Liver (tissue), 9 donors: ENCODE measurements around the gene SLC25A26. TPM values are rescaled to one million over a fixed set of nuclear protein-coding genes. Genes with fewer than 3 reads are reported as not detected.

Experiments
- DNase-seq: peaks from one replicate; pipeline ENCODE4 v3.0.0-alpha.2; 2017; ENCODE audit warnings: low spot score
- H3K27ac ChIP-seq, 2 donors: one replicate each; pipeline ENCODE4 v1.7.0; 2013; ENCODE audit warnings: inconsistent platforms in 2 of 2, low read length in 2 of 2, control low read depth in 1 of 2, low read depth in 1 of 2, mild to moderate bottlenecking in 1 of 2
- H3K27me3 ChIP-seq, 4 donors: one replicate each; pipeline versions ENCODE4 v1.6.1 to v1.7.0; 2013; ENCODE audit warnings: low read length in 3 of 4, inconsistent platforms in 1 of 4, mild to moderate bottlenecking in 1 of 4, moderate library complexity in 1 of 4; ENCODE audit not compliant: control insufficient read depth in 4 of 4, insufficient read depth in 4 of 4
- H3K36me3 ChIP-seq, 4 donors: one replicate each; pipeline versions ENCODE4 v1.6.1 to v1.7.0; 2013; ENCODE audit warnings: low read length in 3 of 4, mild to moderate bottlenecking in 3 of 4, low read depth in 1 of 4, moderate library complexity in 1 of 4; ENCODE audit not compliant: control insufficient read depth in 4 of 4, insufficient read depth in 3 of 4
- H3K4me1 ChIP-seq, 4 donors: one replicate each; pipeline versions ENCODE4 v1.6.1 to v1.7.0; 2013; ENCODE audit warnings: low read length in 3 of 4, mild to moderate bottlenecking in 3 of 4, moderate library complexity in 1 of 4; ENCODE audit not compliant: control insufficient read depth in 4 of 4, insufficient read depth in 4 of 4
- H3K4me3 ChIP-seq, 3 donors: one replicate each; pipeline versions ENCODE4 v1.6.1 to v1.7.0; 2013; ENCODE audit warnings: low read length in 3 of 3, control low read depth in 1 of 3, low read depth in 1 of 3, mild to moderate bottlenecking in 1 of 3
- H3K9ac ChIP-seq, 2 donors: one replicate each; pipeline ENCODE4 v1.7.0; 2013; ENCODE audit warnings: low read length in 2 of 2, mild to moderate bottlenecking in 2 of 2, moderate library complexity in 2 of 2, control low read depth in 1 of 2, low read depth in 1 of 2
- H3K9me3 ChIP-seq, 4 donors: one replicate each; pipeline versions ENCODE4 v1.6.1 to v1.7.0; 2013; ENCODE audit warnings: low read length in 3 of 4; ENCODE audit not compliant: control insufficient read depth in 4 of 4
- ATF3 ChIP-seq: IDR thresholded peaks from 2 replicates; pipeline ENCODE4 v1.6.1; 2016; ENCODE audit warnings: antibody characterized with exemption
- CTCF ChIP-seq: fragments of 150-350 bp; IDR thresholded peaks from 2 replicates; pipeline ENCODE4 v1.5.1; 2017; ENCODE audit warnings: improper control_type of control experiment, low read depth, low read length; ENCODE audit not compliant: missing input control
- EGR1 ChIP-seq, 2 donors: IDR thresholded peaks; 2 replicates each; pipeline ENCODE4 v1.6.1; 2016 to 2018; ENCODE audit warnings: antibody characterized with exemption in 2 of 2, low read depth in 2 of 2
- FOXA1 ChIP-seq: IDR thresholded peaks from 2 replicates; pipeline ENCODE4 v1.6.1; 2016; ENCODE audit warnings: antibody characterized with exemption
- FOXA2 ChIP-seq: IDR thresholded peaks from 2 replicates; pipeline ENCODE4 v1.6.1; 2016; ENCODE audit warnings: antibody characterized with exemption
- GABPA ChIP-seq, 2 donors: IDR thresholded peaks in 1 of 2; conservative IDR thresholded peaks in 1 of 2; 2 replicates each; pipeline ENCODE4 v1.6.1; 2016; ENCODE audit warnings: antibody characterized with exemption in 2 of 2, mild to moderate bottlenecking in 1 of 2, moderate library complexity in 1 of 2
- HNF4A ChIP-seq, 2 donors: conservative IDR thresholded peaks; 2 replicates each; pipeline ENCODE4 v1.6.1; 2016; ENCODE audit warnings: antibody characterized with exemption in 2 of 2, mild to moderate bottlenecking in 2 of 2
- HNF4G ChIP-seq: IDR thresholded peaks from 2 replicates; pipeline ENCODE4 v1.6.1; 2016; ENCODE audit warnings: antibody characterized with exemption
- JUND ChIP-seq, 2 donors: IDR thresholded peaks; 2 replicates each; pipeline ENCODE4 v1.6.1; 2016; ENCODE audit warnings: antibody characterized with exemption in 2 of 2
- NR2F2 ChIP-seq: IDR thresholded peaks from 2 replicates; pipeline ENCODE4 v1.6.1; 2016; ENCODE audit warnings: antibody characterized with exemption
- RAD21 ChIP-seq, 2 donors: IDR thresholded peaks; 2 replicates each; pipeline ENCODE4 v1.6.1; 2016; ENCODE audit warnings: antibody characterized with exemption in 2 of 2, mild to moderate bottlenecking in 2 of 2
- RXRA ChIP-seq, 2 donors: IDR thresholded peaks; 2 replicates each; pipeline ENCODE4 v1.6.1; 2017 to 2018; ENCODE audit warnings: antibody characterized with exemption in 2 of 2, mild to moderate bottlenecking in 1 of 2
- SP1 ChIP-seq: IDR thresholded peaks from 2 replicates; pipeline ENCODE4 v1.6.1; 2018; ENCODE audit warnings: antibody characterized with exemption, mild to moderate bottlenecking
- TAF1 ChIP-seq: conservative IDR thresholded peaks from 2 replicates; pipeline ENCODE4 v1.6.1; 2016; ENCODE audit warnings: antibody characterized with exemption, mild to moderate bottlenecking
- YY1 ChIP-seq: IDR thresholded peaks from 2 replicates; pipeline ENCODE4 v1.6.1; 2016; ENCODE audit warnings: antibody characterized with exemption, mild to moderate bottlenecking
- WGBS: extraction: QIAGEN DNeasy Blood & Tissue Kit; methylation state at CpG from one replicate; pipeline ENCODE4 v1.1.7; 2013; 5-methylcytosine and 5-hydroxymethylcytosine counted together
- polyA plus RNA-seq, 2 donors: library from polyadenylated mRNA; stranded (reverse) in 1 of 2; unstranded in 1 of 2; fragments of 200-250 nt in 1 of 2; fragments of >200 nt in 1 of 2; fragmentation: Nextera tagmentation in 1 of 2; extraction: Ambion mirVana in 1 of 2; gene quantifications; one replicate each; pipeline versions ENCODE4 v1.2.1 to v1.2.3, GENCODE V29; 2013 to 2015
- total RNA-seq, 2 donors: library from RNA; depleted of rRNA; stranded (reverse); fragments of >200 nt; gene quantifications; one replicate each; pipeline ENCODE4 v1.2.3, GENCODE V29; 2014
- TF ChIP-seq, protein P1 (sequence below): IDR thresholded peaks from 2 replicates; pipeline ENCODE4 v1.6.1; 2016; ENCODE audit warnings: antibody characterized with exemption
- TF ChIP-seq, protein P2 (sequence below): IDR thresholded peaks from 2 replicates; pipeline ENCODE4 v1.6.1; 2016; ENCODE audit warnings: antibody characterized with exemption
- TF ChIP-seq, protein P3 (sequence below): IDR thresholded peaks from 2 replicates; pipeline ENCODE4 v1.6.1; 2016; ENCODE audit warnings: antibody characterized with exemption, mild to moderate bottlenecking
- donor health status: healthy.
- donor health status: healthy.
- donor health status: healthy.
- donor health status: healthy.
- donor health status: healthy.

The SLC25A26 gene
- total and polyA plus RNA-seq, 4 donors, result 9.9 to 21.6 (median 12.8) TPM

- TF ChIP-seq, protein P1, sequence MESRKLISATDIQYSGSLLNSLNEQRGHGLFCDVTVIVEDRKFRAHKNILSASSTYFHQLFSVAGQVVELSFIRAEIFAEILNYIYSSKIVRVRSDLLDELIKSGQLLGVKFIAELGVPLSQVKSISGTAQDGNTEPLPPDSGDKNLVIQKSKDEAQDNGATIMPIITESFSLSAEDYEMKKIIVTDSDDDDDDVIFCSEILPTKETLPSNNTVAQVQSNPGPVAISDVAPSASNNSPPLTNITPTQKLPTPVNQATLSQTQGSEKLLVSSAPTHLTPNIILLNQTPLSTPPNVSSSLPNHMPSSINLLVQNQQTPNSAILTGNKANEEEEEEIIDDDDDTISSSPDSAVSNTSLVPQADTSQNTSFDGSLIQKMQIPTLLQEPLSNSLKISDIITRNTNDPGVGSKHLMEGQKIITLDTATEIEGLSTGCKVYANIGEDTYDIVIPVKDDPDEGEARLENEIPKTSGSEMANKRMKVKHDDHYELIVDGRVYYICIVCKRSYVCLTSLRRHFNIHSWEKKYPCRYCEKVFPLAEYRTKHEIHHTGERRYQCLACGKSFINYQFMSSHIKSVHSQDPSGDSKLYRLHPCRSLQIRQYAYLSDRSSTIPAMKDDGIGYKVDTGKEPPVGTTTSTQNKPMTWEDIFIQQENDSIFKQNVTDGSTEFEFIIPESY, result no peak
- TF ChIP-seq SP1 (no peak), TAF1 (no peak), EGR1 (IDR thresholded peaks at IDR 0.05; ENCODE audit: low read depth in 2 of 2) (no peak), RXRA (IDR thresholded peaks at IDR 0.05) (no peak), NR2F2 (no peak)
- TF ChIP-seq, protein P2, sequence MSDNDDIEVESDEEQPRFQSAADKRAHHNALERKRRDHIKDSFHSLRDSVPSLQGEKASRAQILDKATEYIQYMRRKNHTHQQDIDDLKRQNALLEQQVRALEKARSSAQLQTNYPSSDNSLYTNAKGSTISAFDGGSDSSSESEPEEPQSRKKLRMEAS, result no peak
These were observed 99.6 kb downstream of the SLC25A26 start (continued) for GRCh38 chr3:66320390-66320789.

DNA sequence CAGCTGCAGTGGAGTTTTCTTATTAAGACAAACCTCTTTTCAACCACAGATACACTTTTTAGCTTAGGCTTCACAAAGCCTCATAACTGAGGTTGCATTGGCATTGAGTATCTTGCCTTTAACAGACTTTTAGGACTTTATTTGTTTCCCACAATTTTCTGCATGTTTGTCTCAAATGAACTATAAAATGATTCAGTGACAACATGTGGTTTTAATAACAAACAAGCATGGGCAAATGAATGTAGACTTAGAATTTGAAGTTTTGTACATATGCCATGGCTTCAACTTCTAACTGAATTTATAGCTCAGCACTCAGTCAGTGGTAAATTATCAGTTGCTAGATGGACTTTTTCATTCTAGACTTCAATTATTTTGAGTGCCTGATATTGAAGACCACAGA lies 101.6 kb downstream of the SLC25A26 start:
- DNase-seq, result no peak

DNA sequence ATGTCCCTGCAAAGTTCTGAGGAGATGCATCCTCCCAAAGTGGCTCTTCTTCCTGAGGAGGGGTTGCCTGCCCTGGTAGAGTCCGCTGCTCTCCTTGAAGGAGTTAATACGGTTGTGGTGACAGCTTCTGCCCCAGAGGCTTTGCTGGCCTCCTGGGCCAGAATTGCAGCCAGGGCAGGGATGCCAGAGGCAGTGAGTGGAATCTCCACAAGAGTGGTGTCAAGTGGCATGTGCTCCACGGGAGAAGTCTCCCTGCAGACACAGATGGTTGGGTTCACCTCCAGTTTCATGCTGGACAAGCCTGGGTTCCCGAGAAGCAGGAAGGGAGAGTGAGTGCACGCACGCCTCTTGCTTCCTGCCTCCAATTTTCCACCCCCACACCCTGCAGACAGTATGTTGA lies 105.5 kb downstream of the SLC25A26 start:
- TF ChIP-seq RXRA (IDR thresholded peaks at IDR 0.05) (no peak), JUND (IDR thresholded peaks at IDR 0.05) (no peak), ATF3 (no peak), CTCF (no peak), YY1 (no peak), HNF4A (conservative IDR thresholded peaks at IDR 0.05) (no peak), RAD21 (IDR thresholded peaks at IDR 0.05) (no peak), EGR1 (IDR thresholded peaks at IDR 0.05; ENCODE audit: low read depth in 2 of 2) (no peak), NR2F2 (no peak), TAF1 (no peak), FOXA1 (no peak), HNF4G (no peak), FOXA2 (no peak), GABPA (IDR thresholded peaks at IDR 0.05 in 1 of 2, conservative IDR thresholded peaks at IDR 0.05 in 1 of 2) (no peak), SP1 (no peak)
- TF ChIP-seq, protein P1, result no peak
- TF ChIP-seq, protein P3, sequence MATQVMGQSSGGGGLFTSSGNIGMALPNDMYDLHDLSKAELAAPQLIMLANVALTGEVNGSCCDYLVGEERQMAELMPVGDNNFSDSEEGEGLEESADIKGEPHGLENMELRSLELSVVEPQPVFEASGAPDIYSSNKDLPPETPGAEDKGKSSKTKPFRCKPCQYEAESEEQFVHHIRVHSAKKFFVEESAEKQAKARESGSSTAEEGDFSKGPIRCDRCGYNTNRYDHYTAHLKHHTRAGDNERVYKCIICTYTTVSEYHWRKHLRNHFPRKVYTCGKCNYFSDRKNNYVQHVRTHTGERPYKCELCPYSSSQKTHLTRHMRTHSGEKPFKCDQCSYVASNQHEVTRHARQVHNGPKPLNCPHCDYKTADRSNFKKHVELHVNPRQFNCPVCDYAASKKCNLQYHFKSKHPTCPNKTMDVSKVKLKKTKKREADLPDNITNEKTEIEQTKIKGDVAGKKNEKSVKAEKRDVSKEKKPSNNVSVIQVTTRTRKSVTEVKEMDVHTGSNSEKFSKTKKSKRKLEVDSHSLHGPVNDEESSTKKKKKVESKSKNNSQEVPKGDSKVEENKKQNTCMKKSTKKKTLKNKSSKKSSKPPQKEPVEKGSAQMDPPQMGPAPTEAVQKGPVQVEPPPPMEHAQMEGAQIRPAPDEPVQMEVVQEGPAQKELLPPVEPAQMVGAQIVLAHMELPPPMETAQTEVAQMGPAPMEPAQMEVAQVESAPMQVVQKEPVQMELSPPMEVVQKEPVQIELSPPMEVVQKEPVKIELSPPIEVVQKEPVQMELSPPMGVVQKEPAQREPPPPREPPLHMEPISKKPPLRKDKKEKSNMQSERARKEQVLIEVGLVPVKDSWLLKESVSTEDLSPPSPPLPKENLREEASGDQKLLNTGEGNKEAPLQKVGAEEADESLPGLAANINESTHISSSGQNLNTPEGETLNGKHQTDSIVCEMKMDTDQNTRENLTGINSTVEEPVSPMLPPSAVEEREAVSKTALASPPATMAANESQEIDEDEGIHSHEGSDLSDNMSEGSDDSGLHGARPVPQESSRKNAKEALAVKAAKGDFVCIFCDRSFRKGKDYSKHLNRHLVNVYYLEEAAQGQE, result no peak
- TF ChIP-seq, protein P2, result no peak
- Histone ChIP-seq H3K27ac (no peak overlapping the region), H3K9ac (no peak overlapping the region), H3K4me1 (no peaks in the 10 kb centered on the region), H3K4me3 (no peak overlapping the region), H3K36me3 (no peaks in the 10 kb centered on the region), H3K9me3 (peaks cover 0 to 2% (median 0%) of the 10 kb centered on the region in 4 donors), H3K27me3 (no peaks in the 10 kb centered on the region)
- DNase-seq, result no peak
- 94% methylated on average over 6 of the region's 6 CpGs for WGBS

More for the DNA sequence above, 101.6 kb downstream of the SLC25A26 start:
- no peaks in the 10 kb centered on the region for H3K4me1 ChIP-seq
- H3K9me3 ChIP-seq, result peaks cover 0 to 2% (median 0%) of the 10 kb centered on the region in 4 donors
- H3K9ac ChIP-seq, result no peak overlapping the region
- no peaks in the 10 kb centered on the region for H3K36me3 ChIP-seq
- TF ChIP-seq TAF1 (no peak), HNF4G (no peak)
- H3K4me3 ChIP-seq, result no peak overlapping the region
- no peak overlapping the region for H3K27ac ChIP-seq
- H3K27me3 ChIP-seq, result no peaks in the 10 kb centered on the region
